ENCODE data around the gene ZSWIM6. TPM values are rescaled to one million over a fixed set of nuclear protein-coding genes. Genes with fewer than 3 reads are reported as not detected.

ZSWIM6 gene
- total RNA-seq, 1 experiment from 2014 or later: 4.2 TPM

DNA sequence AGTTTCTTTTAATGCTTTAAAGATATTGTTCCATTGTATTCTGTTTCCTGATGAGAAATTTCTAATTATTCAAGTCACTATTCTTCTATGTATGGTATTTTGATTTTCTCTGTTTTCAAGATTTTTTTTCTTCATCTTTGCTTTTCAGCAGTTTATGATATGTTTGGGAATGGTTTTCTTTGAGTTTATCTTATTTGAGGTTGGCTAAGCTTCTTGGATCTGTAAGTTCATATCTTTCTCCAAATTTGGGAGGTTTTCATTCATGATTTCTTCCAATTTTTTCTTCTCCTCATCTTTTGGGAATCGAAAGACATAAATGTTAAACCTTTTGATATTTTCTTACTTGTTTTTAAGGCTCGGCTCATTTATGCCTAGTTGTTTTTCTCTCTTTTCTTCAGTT is 184.9 kb downstream of the ZSWIM6 start:
- Histone ChIP-seq H3K9me3 (ENCODE audit: low read length) (no peaks in the 10 kb centered on the region), H3K9ac (ENCODE audit: low read length) (no peak overlapping the region), H2AFZ (ENCODE audit: low read length) (no peak overlapping the region), H3K4me2 (ENCODE audit: low read depth, low read length, poor library complexity, severe bottlenecking) (no peak overlapping the region), H3K4me1 (ENCODE audit: low read length) (no peaks in the 10 kb centered on the region), H3K4me3 (ENCODE audit: low read length) (no peak overlapping the region), H4K20me1 (ENCODE audit: insufficient read depth, low read depth, low read length) (peaks cover 10% of the 10 kb centered on the region; the same call in 1 of the 2 replicates), H3K79me2 (ENCODE audit: low read length) (no peaks in the 10 kb centered on the region), H3K27me3 (ENCODE audit: low read length) (no peaks in the 10 kb centered on the region), H3K27ac (ENCODE audit: low read length) (no peak overlapping the region), H3K36me3 (ENCODE audit: insufficient read depth, low read length) (no peaks in the 10 kb centered on the region), H3K9me2 (replicated peaks; ENCODE audit: insufficient read depth, low read length) (no peaks in the 10 kb centered on the region)
- DNase-seq: no peak

DNA sequence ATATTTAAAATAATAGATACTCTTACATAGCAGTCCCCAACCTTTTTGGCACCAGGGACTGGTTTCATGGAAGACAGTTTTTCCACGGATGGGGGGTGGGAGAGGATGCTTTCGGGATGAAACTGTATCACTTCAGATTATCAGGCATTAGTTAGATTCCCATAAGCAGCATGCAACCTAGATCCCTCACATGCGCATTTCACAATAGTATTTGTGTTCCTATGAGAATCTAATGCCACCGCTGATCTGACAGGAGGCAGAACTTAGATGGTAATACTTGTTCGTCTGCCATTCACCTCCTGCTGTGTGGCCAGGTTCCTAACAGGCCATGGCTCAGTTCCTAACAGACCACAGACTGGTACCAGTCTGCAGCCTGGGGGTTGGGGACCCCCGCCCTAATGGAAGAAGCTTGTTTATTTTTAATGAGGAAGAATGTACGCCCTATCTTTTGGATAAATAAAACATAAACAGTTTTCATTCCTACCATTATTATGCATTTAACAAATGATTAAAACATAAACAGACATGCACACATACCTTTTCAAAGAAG is 187.7 kb downstream of the ZSWIM6 start:
- no peak overlapping the region for H3K27ac ChIP-seq (ENCODE audit: low read length)
- H3K36me3 ChIP-seq (ENCODE audit: insufficient read depth, low read length): no peaks in the 10 kb centered on the region
- 0 out of 2 replicates have a peak, but pooled peaks cover 6% of the 10 kb centered on the region for H4K20me1 ChIP-seq (ENCODE audit: insufficient read depth, low read depth, low read length)
- H3K9me2 ChIP-seq (replicated peaks; ENCODE audit: insufficient read depth, low read length): no peaks in the 10 kb centered on the region
- no peak overlapping the region for H3K4me2 ChIP-seq (ENCODE audit: low read depth, low read length, poor library complexity, severe bottlenecking)
- H3K9me3 ChIP-seq (ENCODE audit: low read length): no peaks in the 10 kb centered on the region
- no peaks in the 10 kb centered on the region for H3K27me3 ChIP-seq (ENCODE audit: low read length)
- H3K4me3 ChIP-seq (ENCODE audit: low read length): no peak overlapping the region
- H3K9ac ChIP-seq (ENCODE audit: low read length): no peak overlapping the region
- no peaks in the 10 kb centered on the region for H3K4me1 ChIP-seq (ENCODE audit: low read length)
- no peak overlapping the region for H2AFZ ChIP-seq (ENCODE audit: low read length)
- DNase-seq: no peak
- H3K79me2 ChIP-seq (ENCODE audit: low read length): no peaks in the 10 kb centered on the region

DNA sequence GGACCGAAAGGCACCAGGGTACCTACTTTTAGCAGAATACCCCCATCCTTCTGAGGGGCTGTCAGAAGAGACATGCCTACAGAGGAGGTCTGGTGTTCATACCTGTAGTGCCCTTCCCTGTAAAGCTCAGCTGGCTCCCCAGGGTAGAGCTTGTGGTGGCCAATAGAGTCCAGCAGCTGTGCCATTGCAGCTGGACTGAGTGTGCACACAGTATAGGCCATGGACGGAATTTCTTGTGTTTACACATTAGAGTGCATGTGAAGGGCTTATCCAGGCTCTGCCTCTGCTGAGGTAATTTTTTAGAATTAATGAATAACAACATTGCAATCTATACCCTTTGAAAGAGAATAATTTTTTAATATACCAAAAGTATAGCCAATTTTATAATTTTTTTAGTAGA is 191.0 kb downstream of the ZSWIM6 start:
- no peak overlapping the region for H3K9ac ChIP-seq (ENCODE audit: low read length)
- H2AFZ ChIP-seq (ENCODE audit: low read length): no peak overlapping the region
- no peak overlapping the region for H3K4me3 ChIP-seq (ENCODE audit: low read length)
- H3K79me2 ChIP-seq (ENCODE audit: low read length): no peaks in the 10 kb centered on the region
- no peak overlapping the region for H3K4me2 ChIP-seq (ENCODE audit: low read depth, low read length, poor library complexity, severe bottlenecking)
- H3K9me2 ChIP-seq (replicated peaks; ENCODE audit: insufficient read depth, low read length): no peaks in the 10 kb centered on the region
- no peak overlapping the region for H3K27ac ChIP-seq (ENCODE audit: low read length)
- no peak for DNase-seq
- H3K27me3 ChIP-seq (ENCODE audit: low read length): no peaks in the 10 kb centered on the region
- no peaks in the 10 kb centered on the region for H3K4me1 ChIP-seq (ENCODE audit: low read length)
- H3K36me3 ChIP-seq (ENCODE audit: insufficient read depth, low read length): no peaks in the 10 kb centered on the region
- H4K20me1 ChIP-seq (ENCODE audit: insufficient read depth, low read depth, low read length): 0 out of 2 replicates have a peak, but pooled peaks cover 6% of the 10 kb centered on the region
- H3K9me3 ChIP-seq (ENCODE audit: low read length): no peaks in the 10 kb centered on the region

DNA sequence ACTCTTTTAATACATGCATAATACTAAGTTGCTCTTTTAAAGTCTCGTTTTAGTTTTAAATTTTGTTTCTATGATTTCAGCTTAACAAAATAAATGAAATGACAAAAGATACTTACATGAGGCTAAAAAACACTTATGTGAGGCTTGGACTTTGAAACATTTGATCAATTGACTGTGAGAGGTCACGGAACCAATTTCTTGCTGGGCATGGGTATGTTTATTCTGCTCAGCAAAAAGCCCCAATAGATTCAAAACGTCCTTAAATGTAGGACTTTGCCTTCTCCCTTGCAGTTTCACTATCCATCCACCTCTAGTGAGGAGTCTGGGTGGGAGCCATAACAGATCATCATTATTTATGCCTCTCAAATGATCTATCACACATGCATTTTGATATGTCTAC is 191.9 kb downstream of the ZSWIM6 start:
- Histone ChIP-seq H3K4me3 (ENCODE audit: low read length) (no peak overlapping the region), H2AFZ (ENCODE audit: low read length) (no peak overlapping the region), H4K20me1 (ENCODE audit: insufficient read depth, low read depth, low read length) (0 out of 2 replicates have a peak, but pooled peaks cover 6% of the 10 kb centered on the region), H3K27me3 (ENCODE audit: low read length) (no peaks in the 10 kb centered on the region), H3K9ac (ENCODE audit: low read length) (no peak overlapping the region), H3K4me2 (ENCODE audit: low read depth, low read length, poor library complexity, severe bottlenecking) (no peak overlapping the region), H3K79me2 (ENCODE audit: low read length) (no peaks in the 10 kb centered on the region), H3K9me2 (replicated peaks; ENCODE audit: insufficient read depth, low read length) (no peaks in the 10 kb centered on the region), H3K4me1 (ENCODE audit: low read length) (no peaks in the 10 kb centered on the region), H3K36me3 (ENCODE audit: insufficient read depth, low read length) (no peaks in the 10 kb centered on the region), H3K27ac (ENCODE audit: low read length) (no peak overlapping the region), H3K9me3 (ENCODE audit: low read length) (no peaks in the 10 kb centered on the region)
- no peak for DNase-seq

DNA sequence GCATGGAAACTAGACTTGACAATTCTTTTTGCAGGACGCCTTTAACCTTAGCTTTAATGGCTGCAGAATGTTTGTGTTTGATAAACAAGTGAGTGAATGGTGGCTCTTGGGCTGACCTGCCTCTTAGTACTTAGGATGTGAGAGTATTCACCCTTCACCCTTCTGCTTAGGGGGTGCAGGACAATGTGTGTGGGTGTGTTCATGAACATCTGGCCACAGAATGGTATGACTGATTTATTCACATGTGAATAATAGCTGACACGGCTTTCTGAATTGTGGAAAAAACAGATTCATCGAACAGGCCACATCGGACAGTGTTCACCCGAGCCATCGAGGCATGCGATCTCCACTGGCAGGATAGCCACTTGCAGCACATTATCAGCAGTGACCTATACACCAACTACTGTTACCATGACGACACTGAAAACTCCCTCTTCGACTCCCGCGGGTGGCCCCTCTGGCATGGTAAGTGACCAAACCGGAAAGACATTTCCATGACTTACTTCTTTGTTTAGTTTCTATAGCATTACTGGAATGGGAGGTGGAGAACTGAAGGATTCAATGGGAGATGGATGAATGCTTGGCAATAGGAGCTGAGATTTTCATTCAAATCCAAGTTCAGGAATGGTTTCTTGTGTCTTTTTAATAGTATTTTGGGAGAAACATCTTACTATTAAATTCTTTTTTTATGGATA is 193.6 kb downstream of the ZSWIM6 start:
- H3K79me2 ChIP-seq (ENCODE audit: low read length): no peaks in the 10 kb centered on the region
- no peak overlapping the region for H3K27ac ChIP-seq (ENCODE audit: low read length)
- no peaks in the 10 kb centered on the region for H3K36me3 ChIP-seq (ENCODE audit: insufficient read depth, low read length)
- no peak for DNase-seq
- H3K9me3 ChIP-seq (ENCODE audit: low read length): no peaks in the 10 kb centered on the region
- H4K20me1 ChIP-seq (ENCODE audit: insufficient read depth, low read depth, low read length): 0 out of 2 replicates have a peak, but pooled peaks cover 3% of the 10 kb centered on the region
- H3K9ac ChIP-seq (ENCODE audit: low read length): no peak overlapping the region
- H2AFZ ChIP-seq (ENCODE audit: low read length): no peak overlapping the region
- H3K4me2 ChIP-seq (ENCODE audit: low read depth, low read length, poor library complexity, severe bottlenecking): no peak overlapping the region
- no peak overlapping the region for H3K4me3 ChIP-seq (ENCODE audit: low read length)
- H3K4me1 ChIP-seq (ENCODE audit: low read length): no peaks in the 10 kb centered on the region
- H3K9me2 ChIP-seq (replicated peaks; ENCODE audit: insufficient read depth, low read length): no peaks in the 10 kb centered on the region
- H3K27me3 ChIP-seq (ENCODE audit: low read length): no peaks in the 10 kb centered on the region

DNA sequence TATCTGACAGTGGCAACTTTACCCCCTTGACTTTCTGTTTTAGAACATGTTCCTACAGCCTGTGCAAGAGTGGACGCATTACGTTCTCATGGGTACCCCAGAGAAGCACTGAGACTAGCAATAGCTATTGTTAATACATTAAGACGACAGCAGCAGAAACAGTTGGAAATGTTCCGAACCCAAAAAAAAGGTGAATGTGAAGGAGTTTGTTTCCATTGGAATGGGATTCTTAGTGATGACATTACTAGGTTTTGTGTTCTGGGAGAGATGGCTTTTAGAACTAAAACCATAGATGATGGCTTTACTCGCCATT is 194.1 kb downstream of the ZSWIM6 start:
- Histone ChIP-seq H3K4me1 (ENCODE audit: low read length) (no peaks in the 10 kb centered on the region), H3K36me3 (ENCODE audit: insufficient read depth, low read length) (no peaks in the 10 kb centered on the region), H3K9ac (ENCODE audit: low read length) (no peak overlapping the region), H3K9me3 (ENCODE audit: low read length) (no peaks in the 10 kb centered on the region), H4K20me1 (ENCODE audit: insufficient read depth, low read depth, low read length) (0 out of 2 replicates have a peak, but pooled peaks cover 3% of the 10 kb centered on the region), H3K4me3 (ENCODE audit: low read length) (no peak overlapping the region), H3K79me2 (ENCODE audit: low read length) (no peaks in the 10 kb centered on the region), H3K9me2 (replicated peaks; ENCODE audit: insufficient read depth, low read length) (no peaks in the 10 kb centered on the region), H2AFZ (ENCODE audit: low read length) (no peak overlapping the region), H3K27me3 (ENCODE audit: low read length) (no peaks in the 10 kb centered on the region), H3K4me2 (ENCODE audit: low read depth, low read length, poor library complexity, severe bottlenecking) (no peak overlapping the region), H3K27ac (ENCODE audit: low read length) (no peak overlapping the region)
- no peak for DNase-seq

DNA sequence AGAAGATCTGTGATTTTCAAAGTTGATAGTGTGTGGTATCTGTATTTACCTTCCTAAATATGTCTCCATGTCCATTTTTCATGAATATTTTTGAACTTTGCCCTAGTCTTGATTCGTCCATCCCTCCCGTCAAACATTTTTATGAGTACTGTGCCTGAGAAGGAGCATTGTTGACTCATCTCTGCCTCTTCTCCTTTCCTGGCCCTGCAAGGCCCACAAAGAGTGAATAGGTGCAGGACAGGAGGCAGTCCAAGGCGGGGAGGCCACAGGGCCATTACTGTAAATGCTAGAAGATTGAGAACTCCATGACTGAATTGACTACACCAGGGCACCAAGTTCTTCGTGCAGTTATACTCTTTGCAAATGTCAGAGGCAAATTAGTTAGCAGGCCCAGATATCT is 200.9 kb downstream of the ZSWIM6 start:
- Histone ChIP-seq H2AFZ (ENCODE audit: low read length) (no peak overlapping the region), H3K9me2 (replicated peaks; ENCODE audit: insufficient read depth, low read length) (no peaks in the 10 kb centered on the region), H3K4me3 (ENCODE audit: low read length) (no peak overlapping the region), H3K36me3 (ENCODE audit: insufficient read depth, low read length) (no peaks in the 10 kb centered on the region), H3K4me1 (ENCODE audit: low read length) (no peaks in the 10 kb centered on the region), H3K27me3 (ENCODE audit: low read length) (no peaks in the 10 kb centered on the region), H3K79me2 (ENCODE audit: low read length) (no peaks in the 10 kb centered on the region), H3K27ac (ENCODE audit: low read length) (no peak overlapping the region), H3K9ac (ENCODE audit: low read length) (no peak overlapping the region), H4K20me1 (ENCODE audit: insufficient read depth, low read depth, low read length) (no peaks in the 10 kb centered on the region), H3K9me3 (ENCODE audit: low read length) (no peaks in the 10 kb centered on the region), H3K4me2 (ENCODE audit: low read depth, low read length, poor library complexity, severe bottlenecking) (no peak overlapping the region)
- DNase-seq: no peak

DNA sequence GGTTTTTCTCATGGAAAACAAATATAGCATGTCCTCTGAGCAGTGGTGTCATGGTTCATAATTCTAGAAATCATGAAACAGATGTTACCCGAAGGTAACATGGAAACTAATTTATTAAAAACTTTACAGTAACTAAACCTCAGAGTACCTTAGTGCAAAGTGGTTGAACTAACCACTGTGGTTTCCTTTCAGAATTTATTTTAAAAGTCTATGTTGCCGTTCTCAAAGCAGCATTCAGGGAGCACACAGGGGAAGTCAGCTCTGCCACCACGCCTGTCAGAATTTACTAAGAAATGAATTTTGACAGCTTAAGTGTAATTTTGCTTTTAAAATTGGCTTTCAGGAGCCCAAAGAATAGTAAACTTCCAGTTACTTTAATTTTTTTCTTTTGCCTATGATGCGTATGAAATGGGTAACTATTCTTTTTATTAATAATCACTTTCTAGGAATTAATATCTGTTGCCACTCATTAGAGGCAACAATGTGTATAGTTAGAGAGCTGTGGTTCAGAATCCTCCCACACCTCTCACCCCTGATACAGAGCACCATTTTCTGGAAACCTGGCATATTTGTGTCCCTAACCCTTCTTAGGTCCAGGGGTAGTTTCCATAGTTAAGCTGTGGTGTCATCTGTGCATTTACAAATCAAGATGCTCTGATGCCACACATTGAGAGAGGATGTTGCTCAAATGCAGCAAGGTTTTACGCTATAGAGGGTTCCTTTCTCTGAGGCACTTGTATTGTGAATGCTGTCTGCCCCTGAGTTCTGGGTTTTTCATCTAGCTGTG is 202.6 kb downstream of the ZSWIM6 start:
- H4K20me1 ChIP-seq (ENCODE audit: insufficient read depth, low read depth, low read length): no peaks in the 10 kb centered on the region
- no peaks in the 10 kb centered on the region for H3K27me3 ChIP-seq (ENCODE audit: low read length)
- no peaks in the 10 kb centered on the region for H3K9me3 ChIP-seq (ENCODE audit: low read length)
- no peaks in the 10 kb centered on the region for H3K36me3 ChIP-seq (ENCODE audit: insufficient read depth, low read length)
- no peak overlapping the region for H3K27ac ChIP-seq (ENCODE audit: low read length)
- no peak overlapping the region for H2AFZ ChIP-seq (ENCODE audit: low read length)
- H3K9me2 ChIP-seq (replicated peaks; ENCODE audit: insufficient read depth, low read length): no peaks in the 10 kb centered on the region
- H3K4me2 ChIP-seq (ENCODE audit: low read depth, low read length, poor library complexity, severe bottlenecking): no peak overlapping the region
- no peaks in the 10 kb centered on the region for H3K79me2 ChIP-seq (ENCODE audit: low read length)
- no peak overlapping the region for H3K4me3 ChIP-seq (ENCODE audit: low read length)
- H3K4me1 ChIP-seq (ENCODE audit: low read length): no peaks in the 10 kb centered on the region
- DNase-seq: no peak
- no peak overlapping the region for H3K9ac ChIP-seq (ENCODE audit: low read length)
